Astrocyte (in vitro differentiated cells and primary cell): Measurements from ENCODE around the gene S1PR1. TPM values are rescaled to one million over a fixed set of nuclear protein-coding genes. Genes with fewer than 3 reads are reported as not detected.

Experiments
- DNase-seq: peaks from one replicate; pipeline ENCODE4 v3.0.0-alpha.2; 2010; ENCODE audit warnings: low read depth
- FAIRE-seq: peaks from 2 replicates; lab custom pipeline; 2011; peaks lifted over from hg19 to GRCh38; lab: Jason Lieb, UNC
- H2AFZ ChIP-seq: 2 replicates; pipeline ENCODE4 v1.6.0; 2012; ENCODE audit warnings: low read depth, low read length, inconsistent platforms
- H3K27ac ChIP-seq: 2 replicates; pipeline ENCODE4 v1.5.1; 2011; ENCODE audit warnings: low read depth, low read length, inconsistent platforms
- H3K27me3 ChIP-seq: 2 replicates; pipeline ENCODE4 v1.6.0; 2011; ENCODE audit warnings: low read length, inconsistent platforms; ENCODE audit not compliant: insufficient read depth
- H3K36me3 ChIP-seq: 2 replicates; pipeline ENCODE4 v1.5.1; 2011; ENCODE audit warnings: low read length, inconsistent platforms; ENCODE audit not compliant: insufficient read depth
- H3K4me1 ChIP-seq: 2 replicates; pipeline ENCODE4 v1.5.1; 2011; ENCODE audit warnings: low read length, inconsistent platforms; ENCODE audit not compliant: insufficient read depth
- H3K4me2 ChIP-seq: 2 replicates; pipeline ENCODE4 v1.6.0; 2012; ENCODE audit warnings: low read length, inconsistent platforms
- H3K4me3 ChIP-seq: 2 replicates; pipeline ENCODE4 v1.5.1; 2011; ENCODE audit warnings: low read depth, mild to moderate bottlenecking, low read length, inconsistent platforms; ENCODE audit not compliant: insufficient read depth
- H3K79me2 ChIP-seq: 2 replicates; pipeline ENCODE4 v1.6.0; 2012; ENCODE audit warnings: mild to moderate bottlenecking, low read length, inconsistent platforms; ENCODE audit not compliant: insufficient read depth
- H3K9ac ChIP-seq: 2 replicates; pipeline ENCODE4 v1.6.0; 2012; ENCODE audit warnings: mild to moderate bottlenecking, low read length, inconsistent platforms
- H3K9me3 ChIP-seq: 2 replicates; pipeline ENCODE4 v1.5.1; 2012; ENCODE audit warnings: low read depth, mild to moderate bottlenecking, low read length, inconsistent platforms; ENCODE audit not compliant: insufficient read depth
- H4K20me1 ChIP-seq: 2 replicates; pipeline ENCODE4 v1.6.0; 2012; ENCODE audit warnings: low read length, inconsistent platforms; ENCODE audit not compliant: insufficient read depth
- H3K27ac Mint-ChIP-seq: one replicate; pipeline ENCODE4 v1.8.0; 2021; ENCODE audit warnings: mild to moderate bottlenecking, mixed read lengths; ENCODE audit not compliant: unreplicated experiment
- H3K27me3 Mint-ChIP-seq: one replicate; pipeline ENCODE4 v1.8.0; 2021; ENCODE audit warnings: low read depth, mixed read lengths; ENCODE audit not compliant: unreplicated experiment
- H3K36me3 Mint-ChIP-seq: one replicate; pipeline ENCODE4 v1.8.0; 2021; ENCODE audit warnings: low read depth, mixed read lengths; ENCODE audit not compliant: unreplicated experiment
- H3K4me1 Mint-ChIP-seq: one replicate; pipeline ENCODE4 v1.8.0; 2021; ENCODE audit warnings: low read depth, mixed read lengths; ENCODE audit not compliant: unreplicated experiment
- H3K4me3 Mint-ChIP-seq: one replicate; pipeline ENCODE4 v1.8.0; 2021; ENCODE audit warnings: mild to moderate bottlenecking, moderate library complexity, mixed read lengths; ENCODE audit not compliant: unreplicated experiment
- H3K9me3 Mint-ChIP-seq: one replicate; pipeline ENCODE4 v1.8.0; 2021; ENCODE audit warnings: mild to moderate bottlenecking, mixed read lengths; ENCODE audit not compliant: unreplicated experiment
- EZH2 ChIP-seq: IDR thresholded peaks from 2 replicates; pipeline ENCODE4 v1.6.1; 2012; ENCODE audit warnings: mild to moderate bottlenecking, low read length, inconsistent platforms; ENCODE audit not compliant: insufficient read depth
- total RNA-seq: library from RNA; stranded (reverse); gene quantifications from 2 replicates; pipeline ENCODE4 v1.2.1, GENCODE V29; 2021
- TF ChIP-seq, protein P1 (sequence below): IDR thresholded peaks from 2 replicates; pipeline ENCODE4 v1.5.1; 2011; ENCODE audit warnings: low read depth, mild to moderate bottlenecking, inconsistent platforms, low read length, moderate library complexity; ENCODE audit not compliant: insufficient read depth

S1PR1 gene
- total RNA-seq, 1 donor from 2014 or later = 14.4 TPM

- H3K27me3 ChIP-seq = no peaks in the 10 kb centered on the region
- Mint-ChIP-seq H3K27me3 (no peaks in the 10 kb centered on the region), H3K27ac (peak overlapping the region; percentile 22)
These were observed 514 bp downstream of the S1PR1 start for GRCh38 chr1:101237229-101237837.

GRCh38 chr1:101238031-101238628, 1.3 kb downstream of the S1PR1 start:
- H3K9me3 ChIP-seq = no peaks in the 10 kb centered on the region
- peak overlapping the region; percentile 82 for H3K4me2 ChIP-seq
- DNase-seq = no peak
- no peaks in the 10 kb centered on the region for H3K79me2 ChIP-seq
- H3K4me1 ChIP-seq = peaks cover 18% of the 10 kb centered on the region
- no peaks in the 10 kb centered on the region for H3K27me3 ChIP-seq
- no peaks in the 10 kb centered on the region for H3K9me3 Mint-ChIP-seq
- H2AFZ ChIP-seq = no peak overlapping the region
- peak overlapping the region; percentile 41 for H3K9ac ChIP-seq
- TF ChIP-seq, protein P1, sequence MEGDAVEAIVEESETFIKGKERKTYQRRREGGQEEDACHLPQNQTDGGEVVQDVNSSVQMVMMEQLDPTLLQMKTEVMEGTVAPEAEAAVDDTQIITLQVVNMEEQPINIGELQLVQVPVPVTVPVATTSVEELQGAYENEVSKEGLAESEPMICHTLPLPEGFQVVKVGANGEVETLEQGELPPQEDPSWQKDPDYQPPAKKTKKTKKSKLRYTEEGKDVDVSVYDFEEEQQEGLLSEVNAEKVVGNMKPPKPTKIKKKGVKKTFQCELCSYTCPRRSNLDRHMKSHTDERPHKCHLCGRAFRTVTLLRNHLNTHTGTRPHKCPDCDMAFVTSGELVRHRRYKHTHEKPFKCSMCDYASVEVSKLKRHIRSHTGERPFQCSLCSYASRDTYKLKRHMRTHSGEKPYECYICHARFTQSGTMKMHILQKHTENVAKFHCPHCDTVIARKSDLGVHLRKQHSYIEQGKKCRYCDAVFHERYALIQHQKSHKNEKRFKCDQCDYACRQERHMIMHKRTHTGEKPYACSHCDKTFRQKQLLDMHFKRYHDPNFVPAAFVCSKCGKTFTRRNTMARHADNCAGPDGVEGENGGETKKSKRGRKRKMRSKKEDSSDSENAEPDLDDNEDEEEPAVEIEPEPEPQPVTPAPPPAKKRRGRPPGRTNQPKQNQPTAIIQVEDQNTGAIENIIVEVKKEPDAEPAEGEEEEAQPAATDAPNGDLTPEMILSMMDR = no peak
- no peak for TF ChIP-seq EZH2
- H3K36me3 ChIP-seq = no peaks in the 10 kb centered on the region
- no peak for FAIRE-seq
- peak overlapping the region; percentile 92 for H3K4me3 Mint-ChIP-seq
- peak overlapping the region; percentile 96 for H3K27ac Mint-ChIP-seq
- H4K20me1 ChIP-seq = no peaks in the 10 kb centered on the region
- no peaks in the 10 kb centered on the region for H3K27me3 Mint-ChIP-seq
- H3K36me3 Mint-ChIP-seq = peaks cover 7% of the 10 kb centered on the region
- peaks cover 26% of the 10 kb centered on the region for H3K4me1 Mint-ChIP-seq
- H3K27ac ChIP-seq = no peak overlapping the region
- H3K4me3 ChIP-seq = no peak overlapping the region

More at GRCh38 chr1:101237229-101237837, 514 bp downstream of the S1PR1 start:
- Histone ChIP-seq H3K9ac (peak overlapping the region; percentile 83), H4K20me1 (no peaks in the 10 kb centered on the region), H3K36me3 (no peaks in the 10 kb centered on the region), H3K4me2 (peak overlapping the region; percentile 97), H3K9me3 (no peaks in the 10 kb centered on the region), H3K79me2 (no peaks in the 10 kb centered on the region), H3K4me1 (peaks cover 18% of the 10 kb centered on the region), H3K4me3 (peak overlapping the region; percentile 70), H2AFZ (peak overlapping the region; percentile 76), H3K27ac (no peak overlapping the region)
- FAIRE-seq (no peak), DNase-seq (peak; percentile 26)
- Mint-ChIP-seq H3K36me3 (peaks cover 7% of the 10 kb centered on the region), H3K4me3 (peak overlapping the region; percentile 92), H3K9me3 (no peaks in the 10 kb centered on the region), H3K4me1 (peaks cover 19% of the 10 kb centered on the region)
- no peak for TF ChIP-seq EZH2
- TF ChIP-seq, protein P1 = peak; percentile 4

GRCh38 chr1:101238681-101239094, 1.9 kb downstream of the S1PR1 start:
- Histone ChIP-seq H3K9me3 (no peaks in the 10 kb centered on the region), H2AFZ (no peak overlapping the region), H3K36me3 (no peaks in the 10 kb centered on the region), H3K9ac (no peak overlapping the region), H3K4me3 (no peak overlapping the region), H3K4me1 (peaks cover 18% of the 10 kb centered on the region), H3K27me3 (no peaks in the 10 kb centered on the region), H3K4me2 (peak overlapping the region; percentile 82), H3K79me2 (no peaks in the 10 kb centered on the region), H3K27ac (no peak overlapping the region), H4K20me1 (no peaks in the 10 kb centered on the region)
- DNase-seq (peak; percentile 83), FAIRE-seq (no peak)
- Mint-ChIP-seq H3K4me3 (peak overlapping the region; percentile 92), H3K27me3 (no peaks in the 10 kb centered on the region), H3K9me3 (no peaks in the 10 kb centered on the region), H3K27ac (peak overlapping the region; percentile 96), H3K36me3 (peaks cover 7% of the 10 kb centered on the region), H3K4me1 (peaks cover 26% of the 10 kb centered on the region)
- no peak for TF ChIP-seq EZH2
- TF ChIP-seq, protein P1 = peak; percentile 89
